Measurements from ENCODE around the gene STRN4.

Gene STRN4

DNA sequence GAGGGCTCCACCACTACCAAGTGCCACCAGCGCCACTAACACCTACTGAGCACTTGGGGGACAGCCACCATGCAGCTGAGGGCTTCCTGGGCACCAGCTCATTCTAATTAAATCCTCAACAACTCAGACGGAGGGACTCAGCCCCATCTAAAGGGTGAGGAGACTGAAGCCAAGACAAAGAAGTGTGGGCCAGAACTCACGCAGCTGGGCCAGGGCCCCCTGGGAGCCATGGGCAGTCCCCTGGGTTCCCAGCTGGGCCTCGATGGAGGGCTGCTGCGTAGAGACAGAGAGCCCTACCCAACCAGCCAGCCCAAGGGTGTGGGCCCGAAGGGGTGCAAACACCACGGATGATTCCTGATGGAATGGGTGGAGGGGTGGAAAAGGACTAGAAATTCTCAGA lies 16.6 kb downstream of the STRN4 start:
- no peak for DNase-seq (ENCODE audit: extremely low read depth, low read depth)
- no peak overlapping the region for H3K4me3 ChIP-seq (replicated peaks; ENCODE audit: low read depth, low read length)
- TF ChIP-seq, protein P1, sequence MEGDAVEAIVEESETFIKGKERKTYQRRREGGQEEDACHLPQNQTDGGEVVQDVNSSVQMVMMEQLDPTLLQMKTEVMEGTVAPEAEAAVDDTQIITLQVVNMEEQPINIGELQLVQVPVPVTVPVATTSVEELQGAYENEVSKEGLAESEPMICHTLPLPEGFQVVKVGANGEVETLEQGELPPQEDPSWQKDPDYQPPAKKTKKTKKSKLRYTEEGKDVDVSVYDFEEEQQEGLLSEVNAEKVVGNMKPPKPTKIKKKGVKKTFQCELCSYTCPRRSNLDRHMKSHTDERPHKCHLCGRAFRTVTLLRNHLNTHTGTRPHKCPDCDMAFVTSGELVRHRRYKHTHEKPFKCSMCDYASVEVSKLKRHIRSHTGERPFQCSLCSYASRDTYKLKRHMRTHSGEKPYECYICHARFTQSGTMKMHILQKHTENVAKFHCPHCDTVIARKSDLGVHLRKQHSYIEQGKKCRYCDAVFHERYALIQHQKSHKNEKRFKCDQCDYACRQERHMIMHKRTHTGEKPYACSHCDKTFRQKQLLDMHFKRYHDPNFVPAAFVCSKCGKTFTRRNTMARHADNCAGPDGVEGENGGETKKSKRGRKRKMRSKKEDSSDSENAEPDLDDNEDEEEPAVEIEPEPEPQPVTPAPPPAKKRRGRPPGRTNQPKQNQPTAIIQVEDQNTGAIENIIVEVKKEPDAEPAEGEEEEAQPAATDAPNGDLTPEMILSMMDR (IDR thresholded peaks at IDR 0.05; ENCODE audit: low read depth, low read length, missing control alignments), result no peak

DNA sequence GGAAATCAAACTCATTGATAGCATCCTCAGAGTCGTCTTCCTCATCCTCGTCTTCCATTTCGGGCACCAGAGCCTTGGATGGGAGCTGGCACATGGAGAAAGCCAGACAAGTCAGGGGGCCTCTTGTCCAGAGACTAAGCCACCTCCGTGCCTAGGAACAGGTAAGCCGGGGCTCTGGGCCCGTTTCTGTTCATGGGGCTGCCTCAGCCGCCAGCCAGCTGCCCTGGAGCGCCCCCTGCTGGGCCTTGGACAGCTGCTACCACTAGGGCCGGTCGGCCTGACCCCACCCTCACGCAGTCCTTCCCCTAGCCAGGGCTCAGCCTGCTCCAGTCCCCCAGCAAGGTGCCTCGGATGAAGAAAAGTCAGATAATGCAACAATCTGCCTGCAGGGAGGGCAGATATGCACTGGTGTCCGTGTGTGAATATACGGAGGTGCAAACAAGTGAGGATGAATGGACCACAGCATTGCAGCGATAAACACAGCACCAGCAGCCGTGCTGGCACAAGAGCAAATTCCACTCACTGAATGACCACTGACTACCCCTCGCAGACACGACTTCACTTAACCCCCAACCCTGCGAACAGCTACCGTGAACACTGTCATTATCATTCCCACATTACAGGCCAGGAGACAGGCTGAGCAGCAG lies 17.4 kb downstream of the STRN4 start:
- H3K4me3 ChIP-seq (replicated peaks; ENCODE audit: low read depth, low read length), result no peak overlapping the region
- TF ChIP-seq, protein P1 (IDR thresholded peaks at IDR 0.05; ENCODE audit: low read depth, low read length, missing control alignments), result peak; percentile 92
- no peak for DNase-seq (ENCODE audit: extremely low read depth, low read depth)

DNA sequence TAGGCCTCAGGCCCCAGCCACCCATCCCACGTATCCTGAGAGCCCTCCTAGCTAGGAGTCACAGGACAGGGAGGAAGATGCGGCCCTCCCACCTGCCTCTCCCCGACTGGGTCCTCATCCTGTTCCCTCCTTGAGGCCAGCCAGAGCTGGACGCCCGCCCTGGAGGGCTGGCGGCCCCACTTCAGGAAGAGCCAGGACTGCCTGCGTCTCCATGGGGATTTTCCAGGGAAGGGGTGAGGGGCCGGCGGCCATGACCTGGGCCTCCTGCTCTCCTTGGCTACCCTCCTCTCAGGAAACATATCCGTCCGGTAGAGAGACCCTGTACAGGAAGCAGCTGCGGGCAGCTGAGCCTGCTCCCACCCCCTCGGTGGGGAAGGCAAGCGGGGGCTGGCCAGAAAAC lies 18.0 kb downstream of the STRN4 start:
- H3K4me3 ChIP-seq (replicated peaks; ENCODE audit: low read depth, low read length), result no peak overlapping the region
- DNase-seq (ENCODE audit: extremely low read depth, low read depth), result no peak

DNA sequence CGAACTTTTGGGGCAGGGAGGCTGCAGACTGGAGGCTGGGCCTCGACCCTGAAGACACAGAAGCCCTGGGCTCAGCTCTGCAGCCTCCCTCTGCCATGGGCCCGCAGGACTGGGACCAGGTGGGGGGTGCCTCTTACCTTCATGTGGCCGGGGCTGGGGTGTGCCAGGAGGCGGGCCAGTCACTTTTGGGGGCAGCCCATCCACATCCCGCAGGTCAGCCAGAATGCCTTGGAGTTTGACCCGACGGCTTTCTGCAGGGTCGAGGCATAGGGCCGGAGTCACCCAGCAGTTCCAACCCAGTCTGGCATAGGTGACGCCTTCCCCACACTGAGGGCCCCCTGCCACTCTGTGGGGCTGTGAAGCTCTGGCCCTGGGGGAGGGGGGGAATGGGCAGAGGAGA lies 18.5 kb downstream of the STRN4 start:
- no peak overlapping the region for H3K4me3 ChIP-seq (replicated peaks; ENCODE audit: low read depth, low read length)
- DNase-seq (ENCODE audit: extremely low read depth, low read depth), result no peak
- TF ChIP-seq, protein P1 (IDR thresholded peaks at IDR 0.05; ENCODE audit: low read depth, low read length, missing control alignments), result no peak

More for the DNA sequence above, 18.0 kb downstream of the STRN4 start:
- TF ChIP-seq, protein P1 (IDR thresholded peaks at IDR 0.05; ENCODE audit: low read depth, low read length, missing control alignments), result no peak

DNA sequence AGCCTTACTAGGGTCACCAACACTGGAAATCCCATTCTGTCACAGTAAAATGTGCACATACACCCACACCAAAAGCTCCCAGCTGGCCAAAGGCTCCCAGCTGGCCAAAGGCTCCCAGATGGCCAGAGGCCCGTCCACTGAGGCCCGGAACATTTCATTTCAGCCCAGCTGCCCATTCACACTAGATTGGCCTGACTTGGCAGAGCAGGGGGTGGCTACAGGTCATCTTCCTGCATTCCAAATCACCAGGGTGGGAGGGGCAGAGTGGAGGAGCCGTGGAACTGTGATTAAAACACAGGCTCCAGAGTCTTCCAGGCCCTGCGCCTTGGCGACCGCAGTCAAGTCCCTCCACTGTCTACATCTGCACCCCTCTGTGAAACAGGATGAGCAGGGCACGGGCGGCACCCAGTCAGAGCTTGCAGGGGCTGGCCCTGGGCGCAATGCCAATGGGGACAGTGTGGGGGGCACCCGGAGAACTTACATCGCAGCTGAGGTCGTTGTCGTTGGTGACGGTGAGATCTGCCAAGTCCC lies 19.2 kb downstream of the STRN4 start:
- TF ChIP-seq, protein P1 (IDR thresholded peaks at IDR 0.05; ENCODE audit: low read depth, low read length, missing control alignments), result no peak
- no peak for DNase-seq (ENCODE audit: extremely low read depth, low read depth)
- H3K4me3 ChIP-seq (replicated peaks; ENCODE audit: low read depth, low read length), result no peak overlapping the region

DNA sequence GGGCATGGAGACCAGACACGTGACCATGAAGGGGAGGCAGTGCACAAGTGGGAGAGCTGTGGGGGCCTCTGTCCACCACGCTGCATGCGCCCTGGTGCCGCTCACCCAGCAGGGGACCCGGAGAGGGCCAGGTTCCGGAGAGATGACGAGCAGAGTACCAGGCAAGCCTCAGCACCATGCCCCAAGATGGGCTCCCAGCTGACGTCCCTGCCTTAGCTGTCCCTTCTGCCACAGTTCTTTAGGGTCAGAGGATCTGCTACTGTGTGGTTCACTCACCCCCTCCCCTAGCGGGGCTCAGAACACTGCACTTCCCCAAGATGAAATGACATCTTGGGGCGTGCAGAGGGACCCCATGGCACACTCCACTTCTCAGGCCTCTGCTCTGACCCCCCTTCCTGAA lies 19.7 kb downstream of the STRN4 start:
- H3K4me3 ChIP-seq (replicated peaks; ENCODE audit: low read depth, low read length), result no peak overlapping the region
- TF ChIP-seq, protein P1 (IDR thresholded peaks at IDR 0.05; ENCODE audit: low read depth, low read length, missing control alignments), result no peak
- no peak for DNase-seq (ENCODE audit: extremely low read depth, low read depth)
